Stimulated activated naive CD8-positive, alpha-beta T cell treated with anti-CD3 and anti-CD28 coated beads, Interleukin-15, amount 100 ng/mL, for 72 hours (primary cell): ENCODE measurements around the gene SH3BP5.
A peak's percentile ranks its signal among the peaks of the same experiment; 100 is the strongest.
"Not testable (repeated sequence)": the region's sequence is repeated elsewhere in the genome, so short reads cannot be mapped to it uniquely, and the experiment has no call there.

Experiments
- ATAC-seq: fragments of 150-1000 bp; cut with Tn5 transposase; 2 replicates; pipeline ENCODE4 v1.10.0; 2021; ENCODE audit warnings: mild to moderate bottlenecking, moderate library complexity
- DNase-seq, 2 donors: peaks; one replicate each; pipeline ENCODE4 v3.0.0; 2021 to 2022
- H3K27ac Mint-ChIP-seq, 2 donors: one replicate each; pipeline ENCODE4 v1.8.0; 2022; ENCODE audit warnings: mild to moderate bottlenecking in 2 of 2, mixed read lengths in 2 of 2, moderate library complexity in 2 of 2
- H3K27me3 Mint-ChIP-seq: one replicate; pipeline ENCODE4 v1.8.0; 2022; ENCODE audit warnings: mixed read lengths
- H3K4me1 Mint-ChIP-seq: one replicate; pipeline ENCODE4 v1.8.0; 2022; ENCODE audit warnings: mild to moderate bottlenecking, mixed read lengths
- H3K4me3 Mint-ChIP-seq, 2 donors: one replicate each; pipeline ENCODE4 v1.8.0; 2022; ENCODE audit warnings: mild to moderate bottlenecking in 2 of 2, mixed read lengths in 2 of 2, moderate library complexity in 1 of 2
- H3K9me3 Mint-ChIP-seq, 2 donors: one replicate each; pipeline ENCODE4 v1.8.0; 2022; ENCODE audit warnings: mixed read lengths in 2 of 2

Gene SH3BP5

GRCh38 chr3:15355086-15355485, 22.7 kb upstream of the SH3BP5 start:
- no peaks in the 10 kb centered on the region for H3K27me3 Mint-ChIP-seq
- peaks cover 7 to 25% of the 10 kb centered on the region in 2 donors for H3K9me3 Mint-ChIP-seq
- H3K27ac Mint-ChIP-seq, result no peak overlapping the region
- H3K4me3 Mint-ChIP-seq, result no peak overlapping the region
- DNase-seq (no peak), ATAC-seq (no peak)
- H3K4me1 Mint-ChIP-seq, result peaks cover 38% of the 10 kb centered on the region

GRCh38 chr3:15354485-15354884, 22.1 kb upstream of the SH3BP5 start:
- H3K4me1 Mint-ChIP-seq, result peaks cover 39% of the 10 kb centered on the region
- H3K27ac Mint-ChIP-seq, result no peak overlapping the region
- ATAC-seq (no peak), DNase-seq (no peak)
- no peaks in the 10 kb centered on the region for H3K27me3 Mint-ChIP-seq
- H3K4me3 Mint-ChIP-seq, result no peak overlapping the region
- peaks cover 9 to 28% of the 10 kb centered on the region in 2 donors for H3K9me3 Mint-ChIP-seq

GRCh38 chr3:15350141-15350540, 17.8 kb upstream of the SH3BP5 start:
- H3K9me3 Mint-ChIP-seq, result peaks cover 9 to 28% of the 10 kb centered on the region in 2 donors

GRCh38 chr3:15349438-15349837, 17.1 kb upstream of the SH3BP5 start:
- peaks cover 32% of the 10 kb centered on the region for H3K4me1 Mint-ChIP-seq
- not testable (repeated sequence) for ATAC-seq, DNase-seq, H3K27ac Mint-ChIP-seq, H3K4me3 Mint-ChIP-seq, H3K27me3 Mint-ChIP-seq
- H3K9me3 Mint-ChIP-seq, result peaks cover 9 to 28% of the 10 kb centered on the region in 2 donors

More at GRCh38 chr3:15350141-15350540, 17.8 kb upstream of the SH3BP5 start:
- H3K4me3 Mint-ChIP-seq, result no peak overlapping the region
- ATAC-seq (no peak), DNase-seq (no peak)
- peaks cover 32% of the 10 kb centered on the region for H3K4me1 Mint-ChIP-seq
- no peak overlapping the region for H3K27ac Mint-ChIP-seq
- H3K27me3 Mint-ChIP-seq, result no peaks in the 10 kb centered on the region

GRCh38 chr3:15348246-15348645, 15.9 kb upstream of the SH3BP5 start:
- no peak overlapping the region for H3K4me3 Mint-ChIP-seq
- no peak for DNase-seq
- H3K9me3 Mint-ChIP-seq, result peaks cover 9 to 28% of the 10 kb centered on the region in 2 donors
- H3K27ac Mint-ChIP-seq, result no peak overlapping the region
- H3K4me1 Mint-ChIP-seq, result peaks cover 32% of the 10 kb centered on the region
- no peak for ATAC-seq
- H3K27me3 Mint-ChIP-seq, result no peaks in the 10 kb centered on the region

GRCh38 chr3:15347737-15348110, 15.3 kb upstream of the SH3BP5 start:
- H3K27me3 Mint-ChIP-seq, result no peaks in the 10 kb centered on the region
- peaks cover 9 to 28% of the 10 kb centered on the region in 2 donors for H3K9me3 Mint-ChIP-seq
- ATAC-seq, result no peak
- no peak for DNase-seq
- no peak overlapping the region for H3K4me3 Mint-ChIP-seq
- H3K4me1 Mint-ChIP-seq, result peaks cover 32% of the 10 kb centered on the region
- no peak overlapping the region for H3K27ac Mint-ChIP-seq

- H3K27me3 Mint-ChIP-seq, result no peaks in the 10 kb centered on the region
- H3K4me1 Mint-ChIP-seq, result peaks cover 32% of the 10 kb centered on the region
- DNase-seq, result no peak
These were observed 14.8 kb upstream of the SH3BP5 start for GRCh38 chr3:15347063-15347736.

GRCh38 chr3:15346516-15346915, 14.1 kb upstream of the SH3BP5 start:
- peaks cover 9 to 17% of the 10 kb centered on the region in 2 donors for H3K9me3 Mint-ChIP-seq
- no peak overlapping the region for H3K27ac Mint-ChIP-seq
- DNase-seq (no peak), ATAC-seq (no peak)
- no peaks in the 10 kb centered on the region for H3K27me3 Mint-ChIP-seq
- H3K4me1 Mint-ChIP-seq, result peaks cover 32% of the 10 kb centered on the region
- no peak overlapping the region for H3K4me3 Mint-ChIP-seq

More at GRCh38 chr3:15347063-15347736, 14.8 kb upstream of the SH3BP5 start:
- no peak for ATAC-seq
- H3K9me3 Mint-ChIP-seq, result peaks cover 9 to 24% of the 10 kb centered on the region in 2 donors
- H3K27ac Mint-ChIP-seq, result no peak overlapping the region
- H3K4me3 Mint-ChIP-seq, result no peak overlapping the region

GRCh38 chr3:15345608-15346137, 13.3 kb upstream of the SH3BP5 start:
- peaks cover 8% of the 10 kb centered on the region in 2 donors for H3K9me3 Mint-ChIP-seq
- peaks cover 38% of the 10 kb centered on the region for H3K4me1 Mint-ChIP-seq
- H3K4me3 Mint-ChIP-seq, result no peak overlapping the region
- DNase-seq (no peak), ATAC-seq (no peak)
- no peaks in the 10 kb centered on the region for H3K27me3 Mint-ChIP-seq
- H3K27ac Mint-ChIP-seq, result peak overlapping the region in 1 of 2 donors; percentile 81

GRCh38 chr3:15345066-15345607, 12.8 kb upstream of the SH3BP5 start:
- no peaks in the 10 kb centered on the region for H3K27me3 Mint-ChIP-seq
- peaks cover 34% of the 10 kb centered on the region for H3K4me1 Mint-ChIP-seq
- ATAC-seq, result no peak
- H3K27ac Mint-ChIP-seq, result peak overlapping the region in 1 of 2 donors; percentile 30
- DNase-seq, result no peak
- H3K4me3 Mint-ChIP-seq, result no peak overlapping the region
- peaks cover 2 to 3% of the 10 kb centered on the region in 2 donors for H3K9me3 Mint-ChIP-seq

GRCh38 chr3:15342945-15343344, 10.6 kb upstream of the SH3BP5 start:
- no peak overlapping the region for H3K4me3 Mint-ChIP-seq
- ATAC-seq (no peak), DNase-seq (no peak)
- H3K4me1 Mint-ChIP-seq, result peaks cover 34% of the 10 kb centered on the region
- no peaks in the 10 kb centered on the region for H3K9me3 Mint-ChIP-seq
- H3K27ac Mint-ChIP-seq, result no peak overlapping the region
- H3K27me3 Mint-ChIP-seq, result no peaks in the 10 kb centered on the region

GRCh38 chr3:15342246-15342645, 9.9 kb upstream of the SH3BP5 start:
- H3K4me3 Mint-ChIP-seq, result no peak overlapping the region
- DNase-seq, result no peak
- no peaks in the 10 kb centered on the region for H3K27me3 Mint-ChIP-seq
- ATAC-seq, result no peak
- H3K4me1 Mint-ChIP-seq, result peaks cover 27% of the 10 kb centered on the region
- H3K9me3 Mint-ChIP-seq, result no peaks in the 10 kb centered on the region
- H3K27ac Mint-ChIP-seq, result no peak overlapping the region

GRCh38 chr3:15341030-15341726, 8.8 kb upstream of the SH3BP5 start:
- ATAC-seq (no peak), DNase-seq (no peak)
- Mint-ChIP-seq H3K4me3 (no peak overlapping the region), H3K4me1 (peaks cover 21% of the 10 kb centered on the region), H3K27ac (no peak overlapping the region), H3K9me3 (no peaks in the 10 kb centered on the region), H3K27me3 (no peaks in the 10 kb centered on the region)

GRCh38 chr3:15339786-15340215, 7.4 kb upstream of the SH3BP5 start:
- H3K4me1 Mint-ChIP-seq, result peaks cover 14% of the 10 kb centered on the region
- DNase-seq (no peak), ATAC-seq (no peak)

GRCh38 chr3:15339001-15339400, 6.6 kb upstream of the SH3BP5 start:
- no peak overlapping the region for H3K27ac Mint-ChIP-seq
- peaks cover 14% of the 10 kb centered on the region for H3K4me1 Mint-ChIP-seq
- H3K4me3 Mint-ChIP-seq, result no peak overlapping the region
- DNase-seq (no peak), ATAC-seq (no peak)
- no peaks in the 10 kb centered on the region for H3K27me3 Mint-ChIP-seq
- H3K9me3 Mint-ChIP-seq, result no peaks in the 10 kb centered on the region

More at GRCh38 chr3:15339786-15340215, 7.4 kb upstream of the SH3BP5 start:
- Mint-ChIP-seq H3K27me3 (no peaks in the 10 kb centered on the region), H3K9me3 (no peaks in the 10 kb centered on the region), H3K27ac (no peak overlapping the region), H3K4me3 (no peak overlapping the region)

GRCh38 chr3:15337963-15338362, 5.6 kb upstream of the SH3BP5 start:
- Mint-ChIP-seq H3K27me3 (no peaks in the 10 kb centered on the region), H3K9me3 (no peaks in the 10 kb centered on the region), H3K27ac (no peak overlapping the region), H3K4me1 (peaks cover 24% of the 10 kb centered on the region), H3K4me3 (no peak overlapping the region)
- no peak for ATAC-seq
- no peak for DNase-seq
